OCI-LY1 (cell line): ENCODE measurements around the gene SSBP4.

Experiments used
- EZH2 ChIP-seq: fragments of 200-600 bp; sonication (generic), shearing (Covaris generic); IDR thresholded peaks from 2 replicates; pipeline ENCODE4 v1.8.0; 2017; ENCODE audit warnings: borderline replicate concordance, mixed run types, mild to moderate bottlenecking, antibody characterized with exemption, low read length, moderate library complexity, mixed read lengths
- TF ChIP-seq, protein P1 (sequence below): fragments of 200-600 bp; sonication (generic), shearing (Covaris generic); IDR thresholded peaks from 2 replicates; pipeline ENCODE4 v1.5.1; 2017; ENCODE audit warnings: mild to moderate bottlenecking, antibody characterized with exemption, low read length, moderate library complexity, mixed read lengths

DNA sequence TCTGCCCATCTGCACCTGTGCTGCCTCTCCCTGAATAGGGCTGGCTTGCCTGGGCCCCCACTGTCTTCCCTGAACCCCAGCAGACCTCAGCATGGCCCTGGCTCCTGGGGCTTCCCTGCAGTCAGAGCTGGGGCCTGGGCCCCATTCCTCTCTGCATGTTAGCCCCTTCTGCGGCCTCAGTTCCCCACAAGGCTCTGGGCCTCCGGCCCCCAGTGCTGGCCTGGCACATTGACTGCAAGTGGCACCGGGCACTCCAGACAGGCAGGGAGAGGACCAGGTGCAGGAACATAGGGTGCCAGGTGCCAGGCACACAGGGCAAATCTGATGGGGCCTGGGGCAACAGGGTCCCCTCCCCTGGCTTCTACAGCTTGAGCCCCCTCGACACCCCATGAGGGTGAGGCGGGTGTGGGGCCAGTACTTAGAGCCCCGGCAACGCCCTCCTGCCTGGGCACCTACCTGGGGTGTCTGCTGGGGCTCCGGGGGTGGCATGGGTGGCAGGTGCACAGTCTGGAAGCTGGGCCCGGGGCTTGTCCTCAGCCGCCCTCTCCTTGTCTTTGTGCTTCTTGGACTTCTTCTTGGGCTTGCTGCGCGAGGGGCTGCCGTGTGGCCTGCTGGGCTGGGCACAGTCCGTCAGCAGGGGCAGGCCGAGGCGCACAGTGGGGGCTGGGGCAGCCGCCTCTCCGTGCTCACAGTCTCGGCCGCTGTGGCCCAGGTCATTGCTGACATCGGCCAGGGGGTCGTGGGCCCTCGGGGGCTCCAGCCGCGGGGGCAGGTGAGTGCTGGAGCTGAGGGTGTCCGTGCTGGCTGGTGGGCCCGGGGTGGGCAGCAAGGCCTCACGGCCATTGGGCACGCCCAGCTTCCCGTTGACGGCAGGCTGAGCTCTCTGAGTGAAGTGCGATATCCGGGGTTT is 31.1 kb downstream of the SSBP4 start:
- TF ChIP-seq, protein P1, sequence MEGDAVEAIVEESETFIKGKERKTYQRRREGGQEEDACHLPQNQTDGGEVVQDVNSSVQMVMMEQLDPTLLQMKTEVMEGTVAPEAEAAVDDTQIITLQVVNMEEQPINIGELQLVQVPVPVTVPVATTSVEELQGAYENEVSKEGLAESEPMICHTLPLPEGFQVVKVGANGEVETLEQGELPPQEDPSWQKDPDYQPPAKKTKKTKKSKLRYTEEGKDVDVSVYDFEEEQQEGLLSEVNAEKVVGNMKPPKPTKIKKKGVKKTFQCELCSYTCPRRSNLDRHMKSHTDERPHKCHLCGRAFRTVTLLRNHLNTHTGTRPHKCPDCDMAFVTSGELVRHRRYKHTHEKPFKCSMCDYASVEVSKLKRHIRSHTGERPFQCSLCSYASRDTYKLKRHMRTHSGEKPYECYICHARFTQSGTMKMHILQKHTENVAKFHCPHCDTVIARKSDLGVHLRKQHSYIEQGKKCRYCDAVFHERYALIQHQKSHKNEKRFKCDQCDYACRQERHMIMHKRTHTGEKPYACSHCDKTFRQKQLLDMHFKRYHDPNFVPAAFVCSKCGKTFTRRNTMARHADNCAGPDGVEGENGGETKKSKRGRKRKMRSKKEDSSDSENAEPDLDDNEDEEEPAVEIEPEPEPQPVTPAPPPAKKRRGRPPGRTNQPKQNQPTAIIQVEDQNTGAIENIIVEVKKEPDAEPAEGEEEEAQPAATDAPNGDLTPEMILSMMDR: no peak
- no peak for TF ChIP-seq EZH2
